Calu3 (cell line): ENCODE data around the gene LSMEM2. TPM values are rescaled to one million over a fixed set of nuclear protein-coding genes. Genes with fewer than 3 reads are reported as not detected.

Experiments
- BruUV-seq: library from RNA; stranded (reverse); fragments of 400-500 nt; replicated peaks from 2 replicates; lab custom pipeline; 2021; lab: Mats Ljungman, UMichigan
- CTCF ChIA-PET: fragments of 300-600 bp; sonication (Branson Sonifier 250); formaldehyde crosslinking; loops from one replicate; lab custom pipeline; 2022; ENCODE audit warnings: antibody characterized with exemption; lab: Charles Lee
- DNase-seq: peaks from one replicate; pipeline ENCODE4 v3.0.0; 2022
- H3K27ac Mint-ChIP-seq: one replicate; pipeline ENCODE4 v1.8.0; 2022; ENCODE audit warnings: mixed read lengths; ENCODE audit not compliant: unreplicated experiment
- H3K27me3 Mint-ChIP-seq: one replicate; pipeline ENCODE4 v1.8.0; 2022; ENCODE audit warnings: mixed read lengths; ENCODE audit not compliant: unreplicated experiment
- H3K36me3 Mint-ChIP-seq: one replicate; pipeline ENCODE4 v1.8.0; 2022; ENCODE audit warnings: mild to moderate bottlenecking, moderate library complexity, mixed read lengths; ENCODE audit not compliant: insufficient read depth, unreplicated experiment
- H3K4me1 Mint-ChIP-seq: one replicate; pipeline ENCODE4 v1.8.0; 2022; ENCODE audit warnings: mild to moderate bottlenecking, low read depth, mixed read lengths; ENCODE audit not compliant: unreplicated experiment
- H3K4me3 Mint-ChIP-seq: one replicate; pipeline ENCODE4 v1.8.0; 2022; ENCODE audit warnings: mild to moderate bottlenecking, low read depth, moderate library complexity, mixed read lengths; ENCODE audit not compliant: unreplicated experiment
- H3K9me3 Mint-ChIP-seq: one replicate; pipeline ENCODE4 v1.8.0; 2022; ENCODE audit warnings: low read depth, mixed read lengths; ENCODE audit not compliant: unreplicated experiment
- intact Hi-C: fragments of 100-400 bp; cut with micrococcal nuclease; formaldehyde crosslinking; loops from one replicate; pipeline ENCODE4 v1.10.0; 2022; ENCODE audit not compliant: unreplicated experiment
- total RNA-seq: library from RNA; stranded (reverse); gene quantifications from 2 replicates; pipeline ENCODE4 v1.2.3, GENCODE V29; 2022
- TF ChIP-seq, protein P1 (sequence below): fragments of 200-600 bp; IDR thresholded peaks from one replicate; pipeline ENCODE4 v1.8.0; 2022; ENCODE audit warnings: antibody characterized with exemption; ENCODE audit not compliant: unreplicated experiment

The LSMEM2 gene
- total RNA-seq, 1 experiment from 2014 or later = not detected

DNA sequence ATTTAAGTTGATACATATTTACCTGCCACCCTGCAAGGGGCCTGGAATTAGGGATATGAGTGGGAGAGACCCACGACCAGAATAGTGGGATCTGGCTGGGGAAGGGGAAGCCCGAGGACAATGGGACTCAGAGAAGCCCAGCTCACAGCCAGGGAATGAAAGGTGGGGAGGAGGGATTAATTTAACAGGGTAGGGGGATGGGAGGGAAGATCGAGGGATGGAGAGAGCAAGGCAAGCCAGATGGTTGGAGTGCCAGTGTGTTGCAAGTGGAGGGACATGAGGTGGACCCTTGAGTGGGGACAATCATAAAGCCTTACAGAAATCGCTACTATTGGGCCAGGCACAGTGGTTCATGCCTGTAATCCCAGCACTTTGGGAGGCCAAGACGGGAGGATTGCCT lies 47.3 kb upstream of the LSMEM2 start:
- no peak overlapping the region for H3K4me3 Mint-ChIP-seq
- intact Hi-C loops = no loop called here
- CTCF ChIA-PET = no interaction called here

DNA sequence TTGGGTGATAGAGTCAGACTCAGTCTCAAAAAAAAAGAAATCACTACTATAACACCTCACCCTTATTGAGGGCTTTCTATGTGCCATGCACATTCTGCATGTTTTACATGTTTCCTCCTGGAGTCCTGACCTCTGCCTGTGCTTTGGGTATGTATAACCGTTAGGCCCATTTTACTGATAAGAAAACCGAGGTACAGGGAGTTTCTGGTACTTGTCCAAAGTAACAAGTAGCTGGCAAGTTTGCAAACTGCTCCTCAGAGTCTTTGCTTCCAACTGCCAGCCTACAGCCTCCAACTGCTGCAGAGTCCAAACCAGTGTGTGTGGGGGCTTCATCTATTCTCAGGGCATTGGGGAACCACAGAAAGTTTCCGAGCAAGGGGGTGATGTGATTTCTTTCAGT lies 46.6 kb upstream of the LSMEM2 start:
- TF ChIP-seq, protein P1, sequence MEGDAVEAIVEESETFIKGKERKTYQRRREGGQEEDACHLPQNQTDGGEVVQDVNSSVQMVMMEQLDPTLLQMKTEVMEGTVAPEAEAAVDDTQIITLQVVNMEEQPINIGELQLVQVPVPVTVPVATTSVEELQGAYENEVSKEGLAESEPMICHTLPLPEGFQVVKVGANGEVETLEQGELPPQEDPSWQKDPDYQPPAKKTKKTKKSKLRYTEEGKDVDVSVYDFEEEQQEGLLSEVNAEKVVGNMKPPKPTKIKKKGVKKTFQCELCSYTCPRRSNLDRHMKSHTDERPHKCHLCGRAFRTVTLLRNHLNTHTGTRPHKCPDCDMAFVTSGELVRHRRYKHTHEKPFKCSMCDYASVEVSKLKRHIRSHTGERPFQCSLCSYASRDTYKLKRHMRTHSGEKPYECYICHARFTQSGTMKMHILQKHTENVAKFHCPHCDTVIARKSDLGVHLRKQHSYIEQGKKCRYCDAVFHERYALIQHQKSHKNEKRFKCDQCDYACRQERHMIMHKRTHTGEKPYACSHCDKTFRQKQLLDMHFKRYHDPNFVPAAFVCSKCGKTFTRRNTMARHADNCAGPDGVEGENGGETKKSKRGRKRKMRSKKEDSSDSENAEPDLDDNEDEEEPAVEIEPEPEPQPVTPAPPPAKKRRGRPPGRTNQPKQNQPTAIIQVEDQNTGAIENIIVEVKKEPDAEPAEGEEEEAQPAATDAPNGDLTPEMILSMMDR = no peak
- Mint-ChIP-seq H3K27me3 (no peaks in the 10 kb centered on the region), H3K4me1 (peaks cover 33% of the 10 kb centered on the region), H3K9me3 (no peaks in the 10 kb centered on the region), H3K4me3 (no peak overlapping the region), H3K36me3 (peaks cover 46% of the 10 kb centered on the region), H3K27ac (no peak overlapping the region)
- BruUV-seq = no TSS peak
- CTCF ChIA-PET = no interaction called here
- DNase-seq = no peak
- intact Hi-C loops = no loop called here

More for the DNA sequence above, 47.3 kb upstream of the LSMEM2 start:
- Mint-ChIP-seq H3K27ac (no peak overlapping the region), H3K4me1 (peaks cover 27% of the 10 kb centered on the region), H3K9me3 (no peaks in the 10 kb centered on the region), H3K27me3 (no peaks in the 10 kb centered on the region), H3K36me3 (peaks cover 46% of the 10 kb centered on the region)
- TF ChIP-seq, protein P1 = no peak
- no peak for DNase-seq
- no TSS peak for BruUV-seq

DNA sequence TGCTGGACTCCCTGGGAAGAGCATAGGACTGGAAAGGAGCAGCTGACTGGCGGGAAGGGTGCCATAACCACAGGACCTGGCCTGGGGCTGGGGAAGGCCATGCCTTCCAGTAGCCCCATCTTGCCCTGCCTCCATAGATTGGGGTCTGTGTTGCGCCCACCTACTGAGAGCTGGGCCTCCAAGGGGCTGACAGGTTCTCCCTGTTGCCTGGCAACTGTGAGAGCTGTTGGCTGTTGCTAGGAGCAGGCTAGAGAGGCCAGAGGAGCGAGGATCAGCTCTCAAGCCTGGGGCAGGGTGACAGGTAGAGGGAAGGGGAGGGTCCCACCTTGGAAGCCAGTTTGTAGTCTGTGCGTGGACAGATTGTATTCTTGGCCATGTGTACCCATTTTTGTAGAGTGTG lies 45.7 kb upstream of the LSMEM2 start:
- no peak for DNase-seq
- H3K4me1 Mint-ChIP-seq = peaks cover 34% of the 10 kb centered on the region
- no TSS peak for BruUV-seq
- H3K36me3 Mint-ChIP-seq = peaks cover 46% of the 10 kb centered on the region
- TF ChIP-seq, protein P1 = no peak
- H3K4me3 Mint-ChIP-seq = no peak overlapping the region
- no peaks in the 10 kb centered on the region for H3K27me3 Mint-ChIP-seq
- no peaks in the 10 kb centered on the region for H3K9me3 Mint-ChIP-seq
- intact Hi-C loops = no loop called here
- CTCF ChIA-PET = interaction anchor here (0.7 kb wide), 1 partner anchor 21 kb away, joined by 7 read pairs; no protein-coding TSS in a partner anchor
- no peak overlapping the region for H3K27ac Mint-ChIP-seq

DNA sequence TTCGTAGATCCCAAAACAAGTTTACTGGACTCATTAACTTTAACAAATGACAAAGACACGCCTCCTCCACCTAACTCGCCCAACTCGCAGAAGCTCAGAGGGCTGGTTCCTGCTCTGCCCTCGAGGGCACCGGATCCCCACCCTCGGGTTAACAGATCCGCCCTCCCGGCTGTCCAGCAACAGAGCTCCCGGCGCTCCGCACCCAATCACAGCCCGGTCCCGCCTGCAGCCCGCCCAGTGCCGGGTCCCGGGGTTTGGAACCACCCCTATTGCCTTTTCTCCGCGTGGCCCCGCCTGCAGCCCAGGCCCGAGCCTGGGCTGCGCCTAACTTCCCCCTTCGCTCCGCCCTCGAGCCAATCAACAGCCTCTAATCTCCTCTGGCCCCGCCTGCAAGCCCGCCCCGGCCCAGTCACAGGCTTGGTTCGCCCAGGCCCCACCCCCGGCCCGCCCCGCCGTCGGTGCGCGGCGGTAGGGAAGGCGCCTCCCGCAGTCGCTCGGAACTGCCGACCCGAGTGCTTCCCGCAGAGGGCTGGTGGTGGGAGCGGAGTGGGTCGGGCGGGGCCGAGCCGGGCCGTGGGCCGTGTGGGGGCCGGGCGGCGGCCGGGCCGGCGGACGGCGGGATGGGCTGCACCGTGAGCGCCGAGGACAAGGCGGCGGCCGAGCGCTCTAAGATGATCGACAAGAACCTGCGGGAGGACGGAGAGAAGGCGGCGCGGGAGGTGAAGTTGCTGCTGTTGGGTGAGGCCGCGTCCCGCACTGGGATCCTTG lies 43.0 kb upstream of the LSMEM2 start, which contains the start of gene GNAI2:
GNAI2 (plus strand) TSS at position 489 of the 768 bp plus-strand sequence; CDS start at position 621, 132 bp downstream.
- BruUV-seq = no TSS peak
- CTCF ChIA-PET = interaction anchor here (0.7 to 1.9 kb wide), 10 partner anchors 9 to 100 kb away, joined by 3 to 13 read pairs (median 4); partner anchors contain the start of gene SEMA3B
- no peaks in the 10 kb centered on the region for H3K9me3 Mint-ChIP-seq
- H3K4me1 Mint-ChIP-seq = peaks cover 20% of the 10 kb centered on the region
- no peaks in the 10 kb centered on the region for H3K27me3 Mint-ChIP-seq
- TF ChIP-seq, protein P1 = no peak
- peaks cover 42% of the 10 kb centered on the region for H3K36me3 Mint-ChIP-seq
- intact Hi-C loops = loop anchor here (2.0 kb wide), 1 partner anchor 55 kb away; no protein-coding TSS in a partner anchor
- H3K27ac Mint-ChIP-seq = peak within 1 kb of the TSS; percentile 90
- H3K4me3 Mint-ChIP-seq = peak within 1 kb of the TSS; percentile 86
- DNase-seq = peak; percentile 98
